ENCODE results near the gene AP1G1. TPM values are rescaled to one million over a fixed set of nuclear protein-coding genes. Genes with fewer than 3 reads are reported as not detected.

AP1G1 gene
- polyA plus RNA-seq, 2 of the 4 experiments (the other 2 are of a cell fraction): 38.1 to 85.6 TPM

DNA sequence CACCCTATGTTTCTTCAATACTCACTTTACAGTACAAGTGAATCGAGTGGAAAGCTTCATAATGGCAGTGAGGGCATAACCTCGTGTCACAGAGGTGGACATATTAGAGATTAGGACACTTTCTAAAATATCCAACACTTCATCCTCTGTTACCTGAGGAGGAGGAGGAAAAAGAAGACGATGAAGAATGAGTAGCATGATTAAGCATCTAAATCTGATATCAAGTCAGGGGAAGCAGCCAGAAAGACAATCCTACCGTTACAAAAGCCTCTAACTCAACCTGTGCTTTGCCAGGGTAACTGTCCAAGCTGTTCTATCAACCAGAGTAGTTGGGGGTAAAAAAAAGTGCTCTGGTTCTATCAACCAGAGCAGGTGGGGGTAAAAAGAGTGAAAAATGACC lies 60.4 kb downstream of the AP1G1 start:
- no peak for DNase-seq (ENCODE audit: low read depth in 1 of 2, low spot score in 1 of 2)
- POLR2A ChIA-PET: no interaction called here
- CTCF ChIA-PET: interaction anchor here (1.0 kb wide), 1 partner anchor 182 kb away, joined by 3 read pairs; no protein-coding TSS in a partner anchor
- Histone ChIP-seq H3K27ac (no peak overlapping the region), H3K4me1 (no peaks in the 10 kb centered on the region), H3K9me3 (no peaks in the 10 kb centered on the region), H3K4me3 (no peak overlapping the region), H3K4me2 (no peak overlapping the region)
- FAIRE-seq: no peak
- TF ChIP-seq HDAC2 (IDR thresholded peaks at IDR 0.05) (no peak), EHMT2 (IDR thresholded peaks at IDR 0.05; ENCODE audit: low read depth) (no peak), HOXB5 (CRISPR knock-in tag; IDR thresholded peaks at IDR 0.05) (no peak), ZC3H11A (IDR thresholded peaks at IDR 0.05) (no peak)
- WGBS (ENCODE audit: missing lambda C conversion rate): 91% methylated on average over 4 of the region's 4 CpGs
- ATAC-seq: no peak

DNA sequence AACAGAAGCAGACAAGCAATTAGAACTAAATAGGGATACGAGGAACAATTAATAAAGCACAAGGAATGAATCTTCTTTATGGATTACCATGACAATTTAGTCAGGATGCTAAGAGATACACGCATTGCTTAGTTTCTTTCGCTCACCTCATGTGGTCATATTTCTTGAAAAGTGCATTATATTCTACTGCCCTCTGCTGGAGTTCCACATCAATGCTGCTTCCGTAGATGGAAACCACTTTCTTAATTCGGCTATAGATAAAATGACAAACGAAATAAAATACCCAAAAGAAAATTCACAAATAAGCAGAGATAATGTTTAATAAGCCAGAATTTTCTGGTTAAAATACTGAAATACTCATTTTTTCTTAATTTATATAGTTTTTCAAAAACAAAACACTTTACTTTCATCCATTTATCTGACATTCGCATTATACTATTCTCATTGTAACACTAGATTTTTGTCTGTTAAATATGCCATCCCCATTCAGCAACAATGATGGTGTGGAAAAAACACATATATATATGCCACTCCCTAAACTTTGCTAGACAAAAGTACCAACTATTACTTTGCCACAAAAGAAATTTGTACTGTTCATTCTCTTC lies 62.1 kb downstream of the AP1G1 start:
- FAIRE-seq: peak; percentile 67

More for the DNA sequence above, 62.1 kb downstream of the AP1G1 start:
- Histone ChIP-seq H3K27ac (no peak overlapping the region), H3K4me1 (no peaks in the 10 kb centered on the region), H3K4me3 (no peak overlapping the region), H3K4me2 (no peak overlapping the region), H3K9me3 (no peaks in the 10 kb centered on the region)
- ATAC-seq (peak; percentile 64 to 79; a peak in 4 of 6 replicates), DNase-seq (ENCODE audit: low read depth in 1 of 2, low spot score in 1 of 2) (peak; percentile 53 to 69)
- CTCF ChIA-PET: no interaction called here
- WGBS (ENCODE audit: missing lambda C conversion rate): 37% methylated on average over 7 of the region's 7 CpGs
- POLR2A ChIA-PET: no interaction called here
- TF ChIP-seq EHF (CRISPR knock-in tag; IDR thresholded peaks at IDR 0.05) (no peak), ZFP36 (IDR thresholded peaks at IDR 0.05; ENCODE audit: borderline replicate concordance, partially characterized antibody) (no peak), REST (IDR thresholded peaks at IDR 0.05) (no peak), TP53 (CRISPR knock-in tag; IDR thresholded peaks at IDR 0.05) (no peak), POLR2AphosphoS2 (conservative IDR thresholded peaks at IDR 0.05; ENCODE audit: low read length) (no peak), CBX2 (IDR thresholded peaks at IDR 0.05; ENCODE audit: borderline replicate concordance, low read depth) (no peak), HEYL (CRISPR knock-in tag; IDR thresholded peaks at IDR 0.05) (no peak), E2F6 (IDR thresholded peaks at IDR 0.05; ENCODE audit: borderline replicate concordance, low read depth) (no peak), RAD21 (conservative IDR thresholded peaks at IDR 0.05 in 1 of 2, IDR thresholded peaks at IDR 0.05 in 1 of 2) (peak; percentile 71 to 77), MAZ (IDR thresholded peaks at IDR 0.05; ENCODE audit: borderline replicate concordance, low read depth, low read length) (no peak), RARB (CRISPR knock-in tag; IDR thresholded peaks at IDR 0.05) (no peak), NR3C1 (IDR thresholded peaks at IDR 0.05) (no peak), SMC3 (IDR thresholded peaks at IDR 0.05) (peak; percentile 59; the same call in 2 of the 3 replicates), FOSL2 (IDR thresholded peaks at IDR 0.05) (no peak), FOSL2 (CRISPR knock-in tag; IDR thresholded peaks at IDR 0.05) (no peak)
- TF ChIP-seq, protein P1, sequence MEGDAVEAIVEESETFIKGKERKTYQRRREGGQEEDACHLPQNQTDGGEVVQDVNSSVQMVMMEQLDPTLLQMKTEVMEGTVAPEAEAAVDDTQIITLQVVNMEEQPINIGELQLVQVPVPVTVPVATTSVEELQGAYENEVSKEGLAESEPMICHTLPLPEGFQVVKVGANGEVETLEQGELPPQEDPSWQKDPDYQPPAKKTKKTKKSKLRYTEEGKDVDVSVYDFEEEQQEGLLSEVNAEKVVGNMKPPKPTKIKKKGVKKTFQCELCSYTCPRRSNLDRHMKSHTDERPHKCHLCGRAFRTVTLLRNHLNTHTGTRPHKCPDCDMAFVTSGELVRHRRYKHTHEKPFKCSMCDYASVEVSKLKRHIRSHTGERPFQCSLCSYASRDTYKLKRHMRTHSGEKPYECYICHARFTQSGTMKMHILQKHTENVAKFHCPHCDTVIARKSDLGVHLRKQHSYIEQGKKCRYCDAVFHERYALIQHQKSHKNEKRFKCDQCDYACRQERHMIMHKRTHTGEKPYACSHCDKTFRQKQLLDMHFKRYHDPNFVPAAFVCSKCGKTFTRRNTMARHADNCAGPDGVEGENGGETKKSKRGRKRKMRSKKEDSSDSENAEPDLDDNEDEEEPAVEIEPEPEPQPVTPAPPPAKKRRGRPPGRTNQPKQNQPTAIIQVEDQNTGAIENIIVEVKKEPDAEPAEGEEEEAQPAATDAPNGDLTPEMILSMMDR (IDR thresholded peaks at IDR 0.05): peak; percentile 88
